GM19240 (cell line): ENCODE measurements around the gene UNC5A.

Source experiments
- DNase-seq: peaks from one replicate; pipeline ENCODE4 v3.0.0; 2011; ENCODE audit warnings: low spot score; ENCODE audit not compliant: insufficient read length

UNC5A gene

DNA sequence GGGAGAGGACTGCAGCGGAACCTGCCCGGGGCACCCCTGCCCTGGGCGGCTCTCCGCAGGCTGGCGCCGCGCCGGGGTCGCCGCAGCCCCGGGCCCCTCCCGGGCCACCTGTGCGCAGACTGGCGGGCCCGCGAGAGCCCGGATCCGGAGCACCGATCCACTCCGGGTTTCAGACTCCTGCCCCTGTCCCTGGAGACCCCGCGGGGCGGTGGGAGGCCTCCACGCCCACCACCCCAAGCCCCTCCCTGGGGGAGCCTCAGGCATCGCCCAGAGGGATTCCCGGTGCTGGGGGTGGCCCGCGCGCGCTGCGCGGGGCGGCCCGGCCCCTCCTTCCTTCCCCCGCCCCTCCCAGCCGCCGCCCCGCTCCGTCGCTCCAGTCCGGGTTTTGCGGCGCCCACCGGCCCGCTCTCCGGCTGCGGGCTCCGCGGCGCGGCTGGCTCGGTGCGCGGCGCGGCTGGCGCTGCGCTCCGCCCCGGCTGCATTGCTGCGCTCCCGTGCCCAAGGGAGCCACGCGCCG lies at the start of gene UNC5A:
TSS of gene UNC5A (plus strand) at position 479 of the 517 bp plus-strand sequence. CDS start 192 bp downstream, outside the sequence.
- no peak for DNase-seq

DNA sequence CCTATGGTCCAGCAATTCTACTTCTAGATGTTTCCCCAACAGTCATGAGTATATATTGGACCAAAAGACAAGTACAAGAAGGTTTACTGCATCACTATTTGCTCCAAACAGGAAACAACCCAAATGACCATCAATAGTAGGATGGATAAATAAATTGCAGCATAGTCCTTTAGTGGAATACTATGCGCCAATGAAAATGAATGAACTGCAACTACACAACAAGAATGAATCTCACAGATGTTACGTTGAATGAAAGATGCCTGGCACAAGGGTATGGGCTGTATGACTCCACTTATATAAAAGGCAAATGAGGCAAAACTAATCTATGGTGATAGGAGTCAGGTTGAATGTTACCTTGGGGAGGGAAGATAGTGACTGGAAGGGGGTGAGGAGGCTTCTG lies 48.6 kb upstream of the UNC5A start:
- no peak for DNase-seq

DNA sequence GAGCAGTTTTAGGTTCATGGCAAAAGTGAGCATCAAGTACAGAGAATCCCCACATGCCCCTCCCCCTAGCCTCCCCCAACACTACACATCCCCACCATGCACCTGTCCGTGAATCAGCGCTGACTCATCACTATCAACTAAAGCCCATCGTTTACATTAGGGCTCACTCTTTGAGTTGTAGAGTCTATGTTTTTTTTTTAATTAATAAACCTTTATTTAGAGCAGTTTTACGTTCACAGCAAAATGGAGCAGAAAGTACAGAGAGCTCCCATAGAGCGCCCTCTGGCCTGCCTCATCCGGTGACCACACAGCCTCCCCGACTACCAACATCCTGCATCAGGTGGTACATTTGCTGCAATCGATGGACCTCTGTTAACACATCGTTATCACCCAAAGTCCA lies 47.9 kb upstream of the UNC5A start:
- no peak for DNase-seq

DNA sequence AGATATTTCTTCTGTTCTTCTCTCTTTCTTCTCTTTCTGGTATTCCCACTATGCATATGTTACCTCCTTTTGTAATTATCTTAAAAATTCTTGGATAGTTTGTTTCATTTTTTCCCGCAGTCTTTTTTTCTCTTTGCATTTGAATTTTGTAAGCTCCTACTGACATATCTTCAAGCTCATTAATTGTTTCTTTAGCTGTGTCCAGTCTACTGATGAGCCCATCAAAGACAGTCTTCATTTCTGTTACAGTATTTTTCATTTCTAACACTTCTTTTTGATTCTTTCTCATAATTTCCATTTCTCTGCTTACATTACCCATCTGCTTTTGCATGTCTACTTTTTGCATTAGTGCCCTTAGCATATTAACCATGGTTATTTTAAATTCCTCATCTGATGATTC lies 44.7 kb upstream of the UNC5A start:
- DNase-seq = no peak

DNA sequence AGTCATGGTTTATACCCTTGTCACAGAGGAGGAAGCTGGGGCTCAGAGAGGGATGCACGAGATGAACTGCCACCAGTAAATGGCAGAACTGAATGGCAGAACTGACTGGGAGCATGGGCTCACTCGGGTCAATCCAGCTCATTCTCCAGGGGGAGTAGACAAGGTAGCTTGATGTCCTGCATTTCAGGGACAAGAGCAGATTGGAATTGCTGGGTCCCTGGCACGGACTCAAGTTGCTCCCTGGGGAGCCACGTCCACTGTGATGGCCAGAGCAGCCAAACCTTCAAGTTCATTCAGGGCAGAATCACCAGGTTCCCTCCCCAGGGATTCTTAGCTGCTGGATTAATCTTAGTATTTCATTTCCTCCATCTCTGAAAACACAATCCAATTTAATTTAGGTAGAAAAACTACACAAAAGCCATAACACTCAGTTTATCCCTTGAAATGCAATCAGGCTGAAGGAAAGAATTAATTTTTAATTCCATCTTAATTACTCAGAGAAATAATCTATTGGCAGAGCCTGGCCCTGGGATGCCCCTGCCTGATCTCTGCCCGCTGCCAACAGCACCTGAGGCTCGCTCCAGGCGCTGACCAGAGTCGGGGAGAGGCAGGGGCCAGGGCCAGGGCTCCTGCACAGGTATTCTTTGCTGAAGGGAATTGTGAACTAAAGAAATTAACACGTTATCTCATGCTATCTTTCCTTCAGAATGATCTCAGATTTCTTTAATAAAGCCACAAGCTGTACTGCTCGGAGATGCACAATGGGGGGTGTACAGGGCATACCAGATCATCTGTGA lies 42.0 kb upstream of the UNC5A start:
- DNase-seq = no peak

DNA sequence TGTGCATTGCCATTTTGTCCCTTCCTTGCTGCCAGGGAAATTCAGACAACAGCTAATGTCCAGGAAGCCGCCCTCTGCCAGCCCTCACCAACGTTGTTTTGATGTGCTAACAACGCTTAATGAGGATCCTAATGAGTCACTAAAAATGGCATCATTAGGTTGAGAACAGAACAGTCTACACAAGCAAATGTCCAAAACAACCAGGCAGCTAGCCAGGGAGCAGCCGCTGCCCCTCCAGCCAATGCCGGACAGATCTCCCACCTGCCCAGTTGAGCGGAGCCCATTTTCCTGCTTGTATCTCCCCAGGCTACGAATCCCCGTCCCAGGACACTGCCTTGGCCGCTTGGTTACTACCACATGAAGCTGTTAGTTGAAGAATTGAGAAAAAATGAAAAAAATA lies 40.4 kb upstream of the UNC5A start:
- no peak for DNase-seq

DNA sequence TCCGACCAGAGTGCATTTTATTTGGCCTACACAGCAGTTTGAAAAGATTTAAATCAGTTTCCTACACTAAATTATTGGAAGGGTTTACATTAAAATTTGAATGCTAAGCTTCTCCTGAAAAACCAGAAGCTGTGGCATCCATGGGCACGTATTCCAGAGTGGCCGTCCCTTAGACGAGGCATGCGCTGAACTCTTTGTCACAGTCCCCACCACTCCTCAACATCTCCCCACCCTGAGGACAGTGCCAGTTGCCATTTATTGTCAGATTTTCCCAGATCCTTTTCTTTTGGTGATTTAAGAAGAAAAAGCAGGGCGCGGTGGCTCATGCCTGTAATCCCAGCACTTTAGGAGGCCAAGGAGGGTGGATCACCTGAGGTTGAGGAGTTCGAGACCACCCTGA lies 39.9 kb upstream of the UNC5A start:
- no peak for DNase-seq

DNA sequence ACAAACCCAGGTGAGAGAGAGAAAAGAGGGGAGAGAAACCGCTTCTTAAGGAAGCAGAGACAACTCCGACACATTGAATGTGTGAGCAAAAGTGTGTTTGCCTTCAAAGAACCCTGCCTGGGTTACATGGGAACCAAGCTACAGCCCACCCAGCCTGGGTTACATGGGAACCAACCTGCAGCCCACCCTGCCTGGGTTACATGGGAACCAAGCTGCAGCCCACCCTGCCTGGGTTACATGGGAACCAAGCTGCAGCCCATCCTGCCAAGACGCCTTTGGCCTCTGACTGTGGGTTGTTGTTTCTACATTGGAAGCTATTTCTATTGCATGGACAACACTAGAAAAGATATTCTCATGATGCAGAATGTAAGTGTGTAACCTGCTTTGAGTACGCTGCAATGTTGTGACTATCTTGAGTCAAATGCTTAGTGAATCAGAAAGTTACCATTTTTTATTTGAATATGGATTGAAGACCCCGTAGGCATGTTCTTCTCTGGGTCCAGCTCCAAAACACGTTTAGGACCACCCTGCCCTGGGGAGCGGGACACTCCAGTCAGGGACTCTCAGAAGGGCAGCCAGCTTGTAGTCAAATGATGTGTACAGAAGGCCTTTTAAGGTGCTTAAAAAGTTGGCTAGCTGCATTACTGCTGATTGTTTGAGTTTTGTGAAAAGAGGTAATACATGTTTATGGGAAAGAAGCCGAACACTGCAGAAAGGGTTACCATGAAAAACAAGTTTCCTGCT lies 39.1 kb upstream of the UNC5A start:
- no peak for DNase-seq

DNA sequence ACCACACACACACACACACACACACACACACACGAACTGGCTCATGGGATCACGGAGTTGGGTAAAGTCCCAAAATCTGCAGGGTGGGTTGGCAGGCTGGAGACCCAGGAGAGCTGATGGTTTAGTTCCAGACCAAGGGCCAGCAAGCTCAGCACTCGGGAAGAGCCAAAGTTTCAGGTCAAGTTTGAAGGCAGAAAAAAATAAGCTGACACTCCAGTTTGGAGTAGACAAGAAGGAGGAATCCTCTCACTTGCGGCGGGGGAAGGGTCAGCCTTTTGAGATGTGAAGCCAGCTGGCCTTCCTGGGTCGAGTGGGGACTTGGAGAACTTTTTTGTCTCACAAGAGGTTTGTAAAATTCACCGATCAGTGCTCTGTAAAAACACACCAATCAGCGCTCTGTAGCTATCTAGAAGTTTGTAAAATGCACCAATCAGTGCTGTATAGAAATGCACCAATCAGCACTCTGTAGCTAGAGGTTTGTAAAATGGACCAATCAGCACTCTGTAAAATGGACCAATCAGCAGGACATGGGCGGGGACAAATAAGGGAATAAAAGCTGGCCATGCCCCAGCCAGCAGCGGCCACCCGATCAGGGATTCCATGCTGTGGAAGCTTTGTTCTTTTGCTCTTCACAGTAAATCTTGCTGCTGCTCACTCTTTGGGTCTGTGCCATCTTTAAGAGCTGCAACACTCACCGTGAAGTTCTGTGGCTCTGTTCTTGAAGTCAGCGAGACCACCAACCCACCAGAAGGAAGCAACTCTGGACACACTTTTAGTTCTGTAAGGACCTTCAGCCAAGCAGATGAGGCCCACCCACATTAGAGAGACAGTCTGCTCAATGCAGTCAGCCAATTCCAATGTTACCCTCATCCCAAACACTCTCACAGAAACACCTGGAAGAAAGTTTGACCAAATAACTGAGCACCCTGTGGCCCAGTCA lies 37.8 kb upstream of the UNC5A start:
- DNase-seq = no peak

DNA sequence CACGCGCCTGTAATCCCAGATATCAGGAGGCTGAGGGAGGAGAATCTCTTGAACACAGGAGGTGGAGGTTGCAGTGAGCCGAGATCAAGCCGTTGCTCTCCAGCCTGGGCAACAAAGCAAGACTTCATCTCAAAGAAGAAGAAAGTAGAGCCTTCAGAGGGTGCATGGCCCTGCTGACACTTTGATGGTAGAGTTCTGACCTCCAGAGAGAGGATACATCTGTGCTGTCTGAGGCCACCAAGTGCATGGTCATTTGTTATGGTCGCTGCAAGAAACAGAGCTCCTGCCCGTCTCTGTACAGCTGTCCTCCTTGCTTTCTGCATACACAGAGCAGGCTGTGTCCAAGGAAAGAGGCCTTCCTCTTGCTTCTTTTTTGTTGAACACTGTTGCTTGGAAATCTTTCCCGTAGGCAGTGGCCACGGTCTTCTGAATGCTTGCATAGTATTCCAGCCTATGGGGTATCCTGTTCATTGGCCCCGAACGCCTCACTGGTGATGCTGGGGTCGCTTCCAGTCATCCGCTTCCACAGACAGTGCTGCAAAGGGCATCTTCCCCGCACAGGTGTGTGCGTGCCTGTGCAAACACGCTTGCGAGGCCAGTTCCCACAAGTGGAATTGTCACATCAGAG lies 36.8 kb upstream of the UNC5A start:
- no peak for DNase-seq

DNA sequence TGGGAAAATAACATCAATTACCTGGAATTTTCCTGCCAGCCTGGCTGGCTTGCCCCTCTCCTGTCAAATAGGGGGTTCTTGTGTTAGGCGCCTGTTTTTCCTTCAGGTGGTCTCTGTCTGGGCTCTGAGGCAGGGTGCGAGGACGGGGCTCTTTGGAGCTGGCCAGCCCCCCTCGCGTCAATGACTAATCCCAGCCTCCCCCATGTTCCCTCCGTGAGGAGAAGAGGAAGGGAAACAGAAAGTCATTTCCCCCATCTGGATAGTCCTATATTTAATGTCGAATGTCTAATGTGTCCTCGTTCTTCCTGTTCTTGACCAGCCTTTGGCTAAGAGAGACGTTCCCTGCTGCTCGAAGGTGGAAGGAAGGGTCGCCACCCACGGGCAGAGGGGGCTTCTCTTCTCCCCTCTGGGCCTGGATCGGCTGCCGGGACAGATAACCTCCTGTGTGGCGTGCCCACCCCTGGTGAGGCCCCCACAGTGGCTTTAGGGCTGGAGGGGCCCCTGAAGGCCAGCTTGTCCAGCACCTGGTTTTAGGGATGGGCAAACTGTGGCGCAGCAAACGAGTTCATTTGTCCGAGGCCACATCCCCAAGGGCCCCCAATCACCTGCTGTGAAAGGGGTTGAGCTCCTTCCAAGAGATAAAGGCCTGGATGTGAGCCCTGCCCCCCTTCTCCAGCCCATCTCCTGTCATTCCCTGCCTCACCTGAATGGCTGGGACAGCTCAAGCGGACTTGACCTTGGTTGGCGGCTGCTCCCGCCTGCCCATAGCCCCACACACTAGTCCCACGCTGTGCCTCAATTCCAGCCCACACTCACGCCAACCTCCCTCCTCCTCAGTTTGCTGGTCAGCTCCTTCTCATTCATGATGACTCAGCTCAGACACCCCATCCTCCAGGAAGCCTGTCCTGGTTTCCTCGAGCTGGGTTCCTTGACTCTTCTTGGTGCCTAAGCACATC lies 35.9 kb upstream of the UNC5A start:
- no peak for DNase-seq

DNA sequence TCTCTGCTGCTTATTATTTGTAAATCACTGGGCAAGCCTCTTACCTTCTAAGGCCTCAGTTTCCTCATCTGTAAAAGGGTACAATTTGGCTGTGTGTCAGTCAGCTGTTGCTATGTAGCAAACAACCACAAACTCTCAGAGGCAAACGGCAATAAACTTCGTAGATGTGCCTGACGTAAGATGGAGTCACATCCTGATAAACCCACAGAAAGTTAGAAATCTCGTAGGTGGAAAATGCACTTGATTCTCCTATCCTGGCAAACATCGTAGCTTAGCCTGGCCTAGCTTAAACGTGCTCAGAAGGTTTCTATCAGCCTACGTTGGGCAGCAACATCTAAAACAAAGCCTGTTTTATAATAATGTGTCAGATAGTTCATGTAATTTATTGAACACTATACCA lies 35.0 kb upstream of the UNC5A start:
- DNase-seq = no peak

DNA sequence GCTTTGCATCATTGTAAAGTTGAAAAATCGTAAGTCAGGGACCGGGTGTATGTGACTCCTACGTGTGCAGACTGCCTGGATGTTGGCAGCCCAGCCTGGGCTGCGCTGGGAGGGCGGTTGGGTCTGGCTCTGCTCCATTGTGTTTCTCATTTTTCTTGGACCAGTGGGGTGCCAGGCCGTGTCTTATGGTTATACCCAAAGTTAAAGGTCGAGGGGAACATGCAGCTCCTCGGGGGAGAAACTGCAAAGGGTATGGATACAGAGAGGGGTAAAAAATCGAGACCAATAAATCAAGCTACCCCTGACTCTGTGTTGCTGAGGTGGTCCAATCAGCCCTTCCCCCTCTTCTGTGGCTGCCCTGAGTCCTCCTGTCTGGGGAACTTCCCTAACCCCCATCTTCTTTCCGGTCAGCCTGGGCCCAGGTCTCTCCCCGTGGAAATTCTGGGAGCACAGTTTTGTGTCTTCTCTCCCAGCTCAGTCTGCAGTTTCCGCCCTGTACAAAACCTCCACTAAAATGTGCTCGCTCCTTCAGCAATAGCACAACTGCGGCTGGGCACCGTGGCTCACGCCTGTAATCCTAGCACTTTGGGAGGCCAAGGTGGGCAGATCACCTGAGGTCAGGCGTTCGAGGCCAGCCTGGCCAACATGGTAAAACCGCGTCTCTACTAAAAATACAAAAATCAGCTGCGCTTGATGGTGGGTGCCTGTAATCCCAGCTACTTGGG lies 34.1 kb upstream of the UNC5A start:
- no peak for DNase-seq

DNA sequence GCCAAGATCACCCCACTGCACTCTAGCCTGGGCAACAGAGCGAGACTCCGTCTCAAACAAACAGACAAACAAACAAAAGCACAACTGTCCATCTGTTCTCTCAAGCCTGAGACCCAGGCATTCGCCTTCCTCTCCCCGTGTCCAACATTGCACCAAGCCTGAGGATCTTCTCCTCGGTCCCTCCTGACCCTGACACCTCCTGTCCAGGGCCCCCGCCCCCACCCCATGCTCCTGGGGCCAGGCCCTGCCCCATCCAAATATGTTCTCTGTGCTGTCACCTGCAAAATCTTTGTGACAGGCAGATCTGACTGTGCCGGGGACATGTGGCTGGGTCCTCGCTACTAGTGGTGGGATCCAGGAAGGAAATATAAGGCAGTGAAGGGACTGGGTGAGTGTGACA lies 33.4 kb upstream of the UNC5A start:
- DNase-seq = no peak

DNA sequence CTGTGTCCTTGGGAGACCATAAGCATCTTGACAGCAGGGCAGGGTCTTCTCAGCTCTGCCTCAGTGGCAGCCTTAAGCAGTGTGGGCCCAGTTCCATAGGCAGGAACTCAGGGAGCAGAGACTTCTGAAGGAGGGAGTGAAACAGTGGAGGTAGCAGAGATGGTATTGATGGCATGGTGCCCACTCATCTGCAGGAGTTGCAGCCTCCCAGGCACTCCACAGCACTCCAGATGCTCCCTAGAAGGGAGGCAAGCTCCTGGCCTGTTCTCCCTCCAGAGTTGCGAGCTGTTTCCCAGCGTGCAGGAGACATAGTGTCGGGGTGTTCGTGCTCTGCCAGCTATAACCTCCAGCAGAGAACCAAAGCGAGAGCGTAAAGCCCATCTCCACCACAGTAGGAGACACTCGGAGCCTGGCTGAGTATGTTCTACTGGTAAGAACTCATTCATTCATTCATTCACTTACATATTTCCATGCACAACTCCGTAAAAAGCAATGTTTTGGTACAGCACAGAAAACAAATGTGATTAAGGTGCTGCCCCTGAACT lies 31.4 kb upstream of the UNC5A start:
- DNase-seq = no peak

DNA sequence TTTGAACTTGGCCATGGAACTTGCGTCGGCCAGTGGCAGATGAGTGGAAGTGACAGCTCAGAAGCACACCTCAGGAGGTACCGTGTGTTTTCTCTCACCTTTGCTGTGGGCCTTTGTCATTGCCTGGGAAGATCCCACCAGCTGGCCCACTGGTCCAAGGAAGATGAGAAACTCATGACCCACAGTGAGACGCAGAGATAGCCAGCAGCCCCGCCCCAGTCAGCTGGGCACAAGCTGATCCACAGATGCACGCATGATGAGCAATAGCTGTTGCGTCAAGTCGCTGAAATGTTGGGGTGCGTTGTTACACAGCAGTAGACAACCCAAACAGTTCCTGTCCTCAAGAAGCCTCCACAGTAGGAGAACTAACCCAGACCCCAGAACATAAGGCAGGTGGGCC lies 30.8 kb upstream of the UNC5A start:
- no peak for DNase-seq

DNA sequence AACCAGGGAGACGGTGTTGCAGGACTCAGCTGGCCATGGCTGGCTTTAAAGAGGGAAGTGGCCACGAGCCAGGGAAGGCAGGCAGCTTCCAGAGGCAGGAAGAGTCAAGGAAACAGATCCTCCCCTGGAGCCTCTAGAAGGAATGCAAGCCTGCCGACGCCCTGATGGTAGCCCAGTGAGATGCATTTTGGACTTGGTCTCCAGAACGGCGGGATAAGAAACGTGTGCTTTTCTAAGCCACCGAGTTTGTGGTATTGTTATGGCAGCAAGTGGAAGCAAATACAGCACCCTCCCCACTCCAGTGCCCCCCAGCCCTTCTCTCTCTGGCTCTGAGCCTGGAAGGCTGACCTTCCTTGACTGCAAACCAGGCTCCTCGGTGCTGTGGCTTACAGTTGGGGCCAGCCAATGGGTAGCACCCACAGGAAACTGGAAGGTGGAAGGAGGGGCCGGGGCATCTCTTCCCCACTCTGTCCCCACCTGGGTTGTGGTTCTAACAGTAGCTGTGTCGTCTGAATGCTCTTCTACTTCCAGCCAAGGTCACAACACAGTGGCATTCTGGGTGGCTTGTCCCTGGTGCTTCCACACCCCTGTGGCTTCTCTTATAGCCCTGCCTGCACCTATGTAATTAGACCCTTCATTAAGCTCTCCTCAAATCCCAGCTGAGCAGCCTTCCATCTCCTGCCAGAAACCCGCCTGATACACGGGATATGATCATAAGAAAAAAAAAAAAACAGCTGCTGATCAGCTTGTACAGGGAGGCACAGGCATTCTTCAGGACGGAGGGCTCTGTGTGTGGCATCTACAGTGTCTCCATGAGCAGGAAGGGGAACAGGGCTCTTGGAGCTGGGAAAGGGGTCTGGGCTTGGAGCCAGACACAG lies 29.9 kb upstream of the UNC5A start:
- no peak for DNase-seq

DNA sequence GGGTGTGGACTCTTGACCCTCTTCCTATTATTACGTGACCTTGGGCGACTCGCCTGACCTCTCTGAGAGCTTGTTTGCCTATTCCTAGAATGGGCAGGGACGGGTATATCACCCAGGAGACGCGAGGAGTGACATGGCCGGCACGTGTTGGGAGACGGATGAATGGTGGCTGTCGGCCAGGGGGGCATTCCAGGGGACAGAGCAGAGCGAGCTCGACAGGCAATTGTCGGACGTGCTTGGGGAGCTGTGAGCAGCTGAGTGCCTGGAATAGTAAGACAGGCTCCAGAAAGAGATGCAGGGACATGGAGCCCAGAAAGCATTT lies 29.3 kb upstream of the UNC5A start:
- DNase-seq = no peak
